ENCODE data around the gene ZBED2.
"Not testable (repeated sequence)": the region's sequence is repeated elsewhere in the genome, so short reads cannot be mapped to it uniquely, and the experiment has no call there.

ZBED2 gene

GRCh38 chr3:111595232-111595631 is at the start of gene ZBED2:
Gene ZBED2, minus strand, starts transcription at chr3:111595346. Its CDS starts 1,145 bp downstream, at chr3:111594201.
- no peak for DNase-seq

- no peak for DNase-seq
Observed at GRCh38 chr3:111639316-111639715, 44.2 kb upstream of the ZBED2 start.

GRCh38 chr3:111636366-111636885 is 41.3 kb upstream of the ZBED2 start:
- no peak for DNase-seq

- DNase-seq: no peak
Observed at GRCh38 chr3:111635403-111635802, 40.3 kb upstream of the ZBED2 start.

- DNase-seq: not testable (repeated sequence)
Observed at GRCh38 chr3:111630638-111631037, 35.5 kb upstream of the ZBED2 start.

GRCh38 chr3:111629018-111629417 is 33.9 kb upstream of the ZBED2 start:
- DNase-seq: not testable (repeated sequence)

GRCh38 chr3:111627092-111627491 is 31.9 kb upstream of the ZBED2 start:
- no peak for DNase-seq

GRCh38 chr3:111621535-111621934 is 26.4 kb upstream of the ZBED2 start:
- no peak for DNase-seq

GRCh38 chr3:111619833-111620232 is 24.7 kb upstream of the ZBED2 start:
- DNase-seq: no peak

GRCh38 chr3:111618945-111619344 is 23.8 kb upstream of the ZBED2 start:
- no peak for DNase-seq

- DNase-seq: no peak
Observed at GRCh38 chr3:111617912-111618601, 22.9 kb upstream of the ZBED2 start.

- DNase-seq: no peak
Observed at GRCh38 chr3:111617406-111617805, 22.3 kb upstream of the ZBED2 start.

- peak; percentile 55 to 59 for DNase-seq
Observed at GRCh38 chr3:111616417-111617105, 21.4 kb upstream of the ZBED2 start.

GRCh38 chr3:111615880-111616279 is 20.7 kb upstream of the ZBED2 start:
- DNase-seq: no peak

GRCh38 chr3:111613294-111613693 is 18.1 kb upstream of the ZBED2 start:
- no peak for DNase-seq

- peak; percentile 19 to 24 for DNase-seq
Observed at GRCh38 chr3:111610612-111611054, 15.5 kb upstream of the ZBED2 start.

- DNase-seq: no peak
Observed at GRCh38 chr3:111610189-111610588, 15.0 kb upstream of the ZBED2 start.

- no peak for DNase-seq
Observed at GRCh38 chr3:111609700-111610099, 14.6 kb upstream of the ZBED2 start.

- DNase-seq: no peak
Observed at GRCh38 chr3:111608383-111608782, 13.2 kb upstream of the ZBED2 start.

- DNase-seq: no peak
Observed at GRCh38 chr3:111607240-111607920, 12.2 kb upstream of the ZBED2 start.

GRCh38 chr3:111605493-111605892 is 10.3 kb upstream of the ZBED2 start:
- no peak for DNase-seq

GRCh38 chr3:111605018-111605417 is 9.9 kb upstream of the ZBED2 start:
- no peak for DNase-seq

GRCh38 chr3:111604119-111604518 is 9.0 kb upstream of the ZBED2 start:
- DNase-seq: no peak

GRCh38 chr3:111603679-111604078 is 8.5 kb upstream of the ZBED2 start:
- DNase-seq: no peak

Data from activated CD4-positive, alpha-beta T cell treated with anti-CD3 and anti-CD28 coated beads, Interleukin-2, amount 50 U/mL, for 4 hours (primary cell).